HCT116 (cell line): Measurements from ENCODE around the gene COL4A4. TPM values are rescaled to one million over a fixed set of nuclear protein-coding genes. Genes with fewer than 3 reads are reported as not detected.

ENCODE experiments used
- ATAC-seq: fragments of 200-7000 bp; cut with Tn5 transposase; 2 replicates; pipeline ENCODE4 v1.9.1; 2020; ENCODE audit warnings: mild to moderate bottlenecking, moderate library complexity
- BruUV-seq: library from RNA; stranded (reverse); fragments of 400-500 nt; replicated peaks from 2 replicates; lab custom pipeline; 2021; lab: Mats Ljungman, UMichigan
- CTCF ChIA-PET: fragments of 300-600 bp; sonication (Branson Sonifier 250); formaldehyde crosslinking; loops from one replicate; lab custom pipeline; 2021; ENCODE audit warnings: antibody characterized with exemption; lab: Charles Lee
- POLR2A ChIA-PET: fragments of 300-600, 350-600 bp; sonication (Branson Sonifier 250); formaldehyde crosslinking; loops from one replicate; lab custom pipeline; 2021; ENCODE audit warnings: antibody characterized with exemption; lab: Charles Lee
- RAD21 ChIA-PET, 2 experiments: fragments of 300-600 bp; sonication (Branson Sonifier 250); formaldehyde crosslinking; loops; one replicate each; lab custom pipeline; 2023; ENCODE audit warnings: low total read pairs in 2 of 2; ENCODE audit not compliant: uncharacterized antibody in 2 of 2, unreplicated experiment in 2 of 2, low non-redundant PET in 1 of 2; lab: Charles Lee
- DNase-seq: peaks from one replicate; pipeline ENCODE4 v3.0.0-alpha.2; 2010; ENCODE audit warnings: low read depth, low spot score
- H2AFZ ChIP-seq: fragments of 200-600 bp; shearing (Covaris generic), sonication (generic); 2 replicates; pipeline ENCODE4 v1.6.1; 2017; ENCODE audit warnings: low read depth, mixed run types, mixed read lengths, antibody characterized with exemption, low read length; ENCODE audit not compliant: poor library complexity, severe bottlenecking
- H3K27ac ChIP-seq: 2 replicates; pipeline ENCODE4 v1.5.1; 2012; ENCODE audit warnings: low read depth, low read length
- H3K27me3 ChIP-seq: fragments of 200-600 bp; sonication (generic); 2 replicates; pipeline ENCODE4 v1.6.1; 2016; ENCODE audit warnings: mixed run types, low read length, mixed read lengths; ENCODE audit not compliant: insufficient read depth
- H3K36me3 ChIP-seq, 2 experiments: fragments of 200-500 bp in 1 of 2; fragments of 200-600 bp in 1 of 2; sonication (Bioruptor generic) in 1 of 2; sonication (generic) in 1 of 2; 2 replicates each; pipeline versions ENCODE4 v1.5.1 to v1.6.1; 2014 to 2016; ENCODE audit warnings: low read length in 2 of 2, inconsistent platforms in 1 of 2, mixed read lengths in 1 of 2, mixed run types in 1 of 2; ENCODE audit not compliant: insufficient read depth in 2 of 2, control insufficient read depth in 1 of 2
- H3K4me1 ChIP-seq, 2 experiments: fragments of 200-600 bp in 1 of 2; sonication (generic) in 1 of 2; 2 replicates each; pipeline versions ENCODE4 v1.5.1 to v1.6.1; 2012 to 2017; ENCODE audit warnings: low read length in 2 of 2, inconsistent platforms in 1 of 2, mild to moderate bottlenecking in 1 of 2, mixed read lengths in 1 of 2, mixed run types in 1 of 2, moderate library complexity in 1 of 2; ENCODE audit not compliant: insufficient read depth in 2 of 2, control insufficient read depth in 1 of 2
- H3K4me2 ChIP-seq: fragments of 200-600 bp; sonication (generic); 2 replicates; pipeline ENCODE4 v1.6.1; 2017; ENCODE audit warnings: mixed run types, low read length, mixed read lengths
- H3K4me3 ChIP-seq, 2 experiments: fragments of 200-600 bp in 1 of 2; sonication (generic) in 1 of 2; replicated peaks in 1 of 2; 2 replicates each; pipeline ENCODE4 v1.5.1; 2011 to 2016; ENCODE audit warnings: low read length in 2 of 2, control low read depth in 1 of 2, low read depth in 1 of 2, mild to moderate bottlenecking in 1 of 2, mixed read lengths in 1 of 2, mixed run types in 1 of 2
- H3K79me2 ChIP-seq: fragments of 200-600 bp; sonication (generic); 2 replicates; pipeline ENCODE4 v1.6.1; 2017; ENCODE audit warnings: mild to moderate bottlenecking, mixed run types, low read length, moderate library complexity, mixed read lengths; ENCODE audit not compliant: insufficient read depth
- H3K9ac ChIP-seq: fragments of 200-600 bp; sonication (generic); 2 replicates; pipeline ENCODE4 v1.6.1; 2016; ENCODE audit warnings: low read length, mixed read lengths
- H3K9me2 ChIP-seq: fragments of 200-600 bp; sonication (generic), shearing (Covaris generic); 2 replicates; pipeline ENCODE4 v1.6.1; 2017; ENCODE audit warnings: mixed run types, mild to moderate bottlenecking, moderate library complexity; ENCODE audit not compliant: insufficient read depth
- H3K9me3 ChIP-seq, 2 experiments: fragments of 200-500 bp in 1 of 2; fragments of 200-600 bp in 1 of 2; sonication (Bioruptor generic) in 1 of 2; sonication (generic) in 1 of 2; 2 replicates each; pipeline ENCODE4 v1.6.1; 2014 to 2017; ENCODE audit warnings: low read length in 2 of 2, mixed read lengths in 2 of 2, inconsistent platforms in 1 of 2, low read depth in 1 of 2, mild to moderate bottlenecking in 1 of 2, mixed run types in 1 of 2, moderate library complexity in 1 of 2; ENCODE audit not compliant: control insufficient read depth in 1 of 2, insufficient read depth in 1 of 2
- H4K20me1 ChIP-seq: fragments of 200-600 bp; sonication (generic), shearing (Covaris generic); 2 replicates; pipeline ENCODE4 v1.6.1; 2017; ENCODE audit warnings: mixed run types, mild to moderate bottlenecking, moderate library complexity; ENCODE audit not compliant: insufficient read depth
- ATF3 ChIP-seq: IDR thresholded peaks from 2 replicates; pipeline ENCODE4 v1.6.1; 2012
- EGR1 ChIP-seq: IDR thresholded peaks from 2 replicates; pipeline ENCODE4 v1.6.1; 2012; ENCODE audit warnings: low read depth
- EZH2 ChIP-seq: fragments of 200-600 bp; sonication (generic); IDR thresholded peaks from 2 replicates; pipeline ENCODE4 v1.6.1; 2017; ENCODE audit warnings: antibody characterized with exemption, mixed run types
- JUND ChIP-seq: IDR thresholded peaks from 2 replicates; pipeline ENCODE4 v1.6.1; 2012
- MAX ChIP-seq: IDR thresholded peaks from 2 replicates; pipeline ENCODE4 v1.6.1; 2012
- SIN3A ChIP-seq: IDR thresholded peaks from 2 replicates; pipeline ENCODE4 v1.6.1; 2012; ENCODE audit warnings: low read depth
- SP1 ChIP-seq: IDR thresholded peaks from 2 replicates; pipeline ENCODE4 v1.6.1; 2012; ENCODE audit warnings: low read depth
- YY1 ChIP-seq: IDR thresholded peaks from 2 replicates; pipeline ENCODE4 v1.6.1; 2011; ENCODE audit warnings: low read length, low read depth, moderate library complexity, mild to moderate bottlenecking; ENCODE audit not compliant: insufficient replicate concordance; ENCODE audit errors: extremely low read depth
- ZBTB33 ChIP-seq: IDR thresholded peaks from 2 replicates; pipeline ENCODE4 v1.6.1; 2011; ENCODE audit warnings: mild to moderate bottlenecking, low read length, moderate library complexity; ENCODE audit not compliant: insufficient replicate concordance; ENCODE audit errors: extremely low read depth
- ZNF274 ChIP-seq: fragments of 200-500 bp; sonication (Bioruptor generic); IDR thresholded peaks from 2 replicates; pipeline ENCODE4 v1.6.1; 2014; ENCODE audit warnings: mild to moderate bottlenecking, low read depth, low read length, inconsistent platforms
- intact Hi-C: fragments of 100-400 bp; cut with micrococcal nuclease; formaldehyde crosslinking; loops from 2 replicates; pipeline ENCODE4 v1.10.0; 2022
- total RNA-seq: library from RNA; stranded (reverse); gene quantifications from one replicate; pipeline ENCODE4 v1.2.1, GENCODE V29; 2021; ENCODE audit not compliant: unreplicated experiment
- TF ChIP-seq, protein P1 (sequence below), 3 experiments: fragments of 200-600 bp in 1 of 3; sonication (generic) in 1 of 3; IDR thresholded peaks in 2 of 3; conservative IDR thresholded peaks in 1 of 3; 2 replicates each; pipeline ENCODE4 v1.5.1; 2012 to 2017; ENCODE audit warnings: low read depth in 2 of 3, low read length in 2 of 3, antibody characterized with exemption in 1 of 3, borderline replicate concordance in 1 of 3, control low read depth in 1 of 3, mild to moderate bottlenecking in 1 of 3, mixed read lengths in 1 of 3, mixed run types in 1 of 3, moderate library complexity in 1 of 3; ENCODE audit not compliant: insufficient read depth in 1 of 3

The COL4A4 gene
- total RNA-seq, 1 experiment from 2014 or later = 5.9 TPM

DNA sequence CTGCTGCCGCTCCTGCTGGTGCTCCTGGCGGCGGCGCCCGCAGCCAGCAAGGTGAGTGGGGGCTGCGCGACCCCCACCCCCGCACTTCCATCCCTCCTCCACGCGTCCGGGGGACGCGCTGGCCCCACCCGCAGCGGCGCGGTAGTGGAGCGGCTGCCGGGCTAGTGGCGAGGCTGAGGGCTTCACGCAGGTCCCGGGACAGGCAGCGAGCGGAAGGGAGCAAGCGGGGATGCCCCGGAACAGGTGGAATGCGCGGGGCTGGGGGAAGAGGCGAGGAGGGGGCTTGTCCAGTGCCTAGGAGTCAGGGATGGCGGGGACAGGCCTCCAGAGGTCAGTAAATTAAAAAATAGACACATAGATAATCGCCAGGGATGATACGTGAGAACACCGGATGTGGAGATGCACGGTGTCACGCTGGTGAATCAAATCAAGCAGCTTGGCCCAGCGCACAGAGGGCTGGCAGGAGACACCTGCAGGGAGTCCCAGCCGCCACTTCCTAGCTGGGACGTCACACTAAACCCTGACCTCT, 822 bp upstream of the COL4A4 start:
- Histone ChIP-seq H2AFZ (peak overlapping the region; percentile 67), H3K9ac (peak overlapping the region; percentile 62), H3K79me2 (no peaks in the 10 kb centered on the region), H3K4me3 (peak overlapping the region; percentile 63 to 74), H3K36me3 (no peaks in the 10 kb centered on the region), H3K9me2 (no peaks in the 10 kb centered on the region), H3K4me1 (peaks cover 5 to 12% of the 10 kb centered on the region in 2 experiments; a peak in 3 of 4 replicates), H3K27ac (peak overlapping the region; percentile 64), H3K9me3 (no peaks in the 10 kb centered on the region), H3K4me2 (peak overlapping the region; percentile 92), H4K20me1 (no peaks in the 10 kb centered on the region), H3K27me3 (no peaks in the 10 kb centered on the region)
- no peak for DNase-seq
- POLR2A ChIA-PET = no interaction called here
- intact Hi-C loops = no loop called here
- RAD21 ChIA-PET = no interaction called here
- peak; percentile 56 for ATAC-seq
- CTCF ChIA-PET = no interaction called here
- TF ChIP-seq SIN3A (no peak; the same call in none of the 2 replicates), EGR1 (peak; percentile 57; the same call in 1 of the 2 replicates), SP1 (no peak), YY1 (no peak), MAX (peak; percentile 27)
- no TSS peak for BruUV-seq

DNA sequence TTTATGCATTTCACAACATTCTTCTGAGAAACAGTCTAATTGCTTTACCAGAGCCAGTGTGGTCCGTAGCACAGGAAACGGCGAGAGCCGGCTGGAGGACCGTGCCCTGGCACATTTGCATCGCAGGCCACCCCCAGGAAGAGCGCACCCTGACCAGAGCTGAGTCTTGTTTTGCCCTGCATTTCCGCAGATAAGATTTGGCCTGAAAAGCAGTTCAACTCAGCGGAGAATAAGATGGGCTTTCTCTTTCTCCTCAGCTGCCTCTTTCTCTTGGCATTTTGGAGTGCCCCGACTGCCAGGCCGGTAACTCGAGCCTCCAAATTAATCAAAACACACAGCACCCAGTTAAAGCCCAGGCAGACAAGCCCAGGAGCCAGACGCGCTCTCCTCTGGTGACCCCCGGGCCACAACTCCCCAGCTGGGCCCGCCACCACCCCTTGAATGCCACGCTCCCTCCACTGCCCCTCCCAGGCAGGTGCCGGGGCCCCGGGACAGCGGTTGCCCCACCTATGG, 464 bp downstream of the COL4A4 start:
- Histone ChIP-seq H3K4me3 (peak overlapping the region; percentile 63 to 74), H3K9me3 (no peaks in the 10 kb centered on the region), H3K9ac (peak overlapping the region; percentile 62), H3K4me1 (peaks cover 5 to 12% of the 10 kb centered on the region in 2 experiments; a peak in 3 of 4 replicates), H2AFZ (peak overlapping the region; percentile 74), H3K9me2 (no peaks in the 10 kb centered on the region), H4K20me1 (no peaks in the 10 kb centered on the region), H3K4me2 (peak overlapping the region; percentile 92), H3K27ac (peak overlapping the region; percentile 64; the same call in 1 of the 2 replicates), H3K36me3 (no peaks in the 10 kb centered on the region), H3K79me2 (no peaks in the 10 kb centered on the region), H3K27me3 (no peaks in the 10 kb centered on the region)
- no TSS peak for BruUV-seq
- RAD21 ChIA-PET = no interaction called here
- intact Hi-C loops = no loop called here
- ATAC-seq (peak; percentile 65), DNase-seq (no peak)
- CTCF ChIA-PET = no interaction called here
- TF ChIP-seq, protein P1, sequence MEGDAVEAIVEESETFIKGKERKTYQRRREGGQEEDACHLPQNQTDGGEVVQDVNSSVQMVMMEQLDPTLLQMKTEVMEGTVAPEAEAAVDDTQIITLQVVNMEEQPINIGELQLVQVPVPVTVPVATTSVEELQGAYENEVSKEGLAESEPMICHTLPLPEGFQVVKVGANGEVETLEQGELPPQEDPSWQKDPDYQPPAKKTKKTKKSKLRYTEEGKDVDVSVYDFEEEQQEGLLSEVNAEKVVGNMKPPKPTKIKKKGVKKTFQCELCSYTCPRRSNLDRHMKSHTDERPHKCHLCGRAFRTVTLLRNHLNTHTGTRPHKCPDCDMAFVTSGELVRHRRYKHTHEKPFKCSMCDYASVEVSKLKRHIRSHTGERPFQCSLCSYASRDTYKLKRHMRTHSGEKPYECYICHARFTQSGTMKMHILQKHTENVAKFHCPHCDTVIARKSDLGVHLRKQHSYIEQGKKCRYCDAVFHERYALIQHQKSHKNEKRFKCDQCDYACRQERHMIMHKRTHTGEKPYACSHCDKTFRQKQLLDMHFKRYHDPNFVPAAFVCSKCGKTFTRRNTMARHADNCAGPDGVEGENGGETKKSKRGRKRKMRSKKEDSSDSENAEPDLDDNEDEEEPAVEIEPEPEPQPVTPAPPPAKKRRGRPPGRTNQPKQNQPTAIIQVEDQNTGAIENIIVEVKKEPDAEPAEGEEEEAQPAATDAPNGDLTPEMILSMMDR (IDR thresholded peaks at IDR 0.05 in 2 of 3, conservative IDR thresholded peaks at IDR 0.05 in 1 of 3; ENCODE audit: borderline replicate concordance in 1 of 3, insufficient read depth in 1 of 3, low read depth in 2 of 3, low read length in 2 of 3) = no peak
- no peak for TF ChIP-seq ATF3
- no peak for TF ChIP-seq JUND
- TF ChIP-seq EGR1 = no peak
- no peak for TF ChIP-seq ZBTB33
- TF ChIP-seq SP1 = no peak
- no peak for TF ChIP-seq YY1
- TF ChIP-seq EZH2 = no peak
- TF ChIP-seq MAX = no peak
- TF ChIP-seq ZNF274 = no peak
- POLR2A ChIA-PET = no interaction called here
